Measurements from ENCODE around the gene KCNJ4. TPM values are rescaled to one million over a fixed set of nuclear protein-coding genes. Genes with fewer than 3 reads are reported as not detected.

Gene KCNJ4
- total RNA-seq, 4 donors from 2014 or later: not detected

DNA sequence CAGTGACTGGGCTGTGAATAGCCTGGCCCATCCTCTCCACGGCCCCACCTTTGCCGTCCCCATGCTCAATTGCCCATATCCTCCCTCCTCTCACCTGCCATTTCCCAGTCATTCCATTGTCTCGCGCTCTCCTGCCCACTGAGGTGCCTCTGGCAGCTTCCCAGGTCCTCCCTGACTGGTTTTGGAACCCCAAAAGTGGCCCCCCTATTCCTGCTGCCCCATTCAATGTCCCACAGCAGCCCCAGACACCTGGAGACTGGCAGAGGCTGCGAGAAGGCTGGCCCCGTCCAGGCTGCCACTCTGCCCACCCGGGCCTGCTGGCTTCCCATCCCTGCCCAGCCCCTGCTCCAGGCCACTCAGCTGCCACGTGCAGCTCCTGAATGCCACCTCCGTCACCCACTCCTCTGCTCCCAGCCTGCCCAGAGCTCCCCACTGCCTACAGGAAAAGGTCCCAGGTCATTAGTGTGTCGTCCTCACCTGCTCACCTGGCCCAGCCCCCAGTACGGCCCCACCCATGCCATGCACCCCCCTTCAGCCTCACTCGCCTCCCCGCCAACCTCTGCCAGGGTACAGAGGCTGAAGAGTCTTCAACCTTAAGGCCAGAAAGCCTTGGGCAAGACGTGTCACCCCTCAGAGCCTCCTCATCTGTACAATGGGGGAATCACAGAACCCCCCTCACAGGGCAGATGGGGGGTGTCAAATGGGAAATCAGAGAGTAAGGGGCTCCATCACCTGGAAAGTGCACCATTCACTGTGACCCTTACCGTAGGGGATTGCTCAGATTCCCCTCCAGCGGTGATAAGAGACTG, 37.5 kb downstream of the KCNJ4 start:
- no peak for TF ChIP-seq POLR2AphosphoS5 (IDR thresholded peaks at IDR 0.05)
- no peak for TF ChIP-seq EP300 (IDR thresholded peaks at IDR 0.05; ENCODE audit: low read depth)
- no peak overlapping the region for H3K27ac ChIP-seq
- in situ Hi-C loops (cut with MboI; ENCODE audit: low pct_ligation_motif_present in 1 of 4, low pct_unique_long_range_greater_than_20kb in 1 of 4, low sequenced_read_pairs in 3 of 4) (loop anchor here in 1 of 4 donors (25.0 kb wide), 1 partner anchor 105 kb away; the partner anchor contains the start of gene CSNK1E), intact Hi-C loops (cut with DNase I; ENCODE audit: low total_unique reads) (no loop called here)
- H3K4me3 ChIP-seq: no peak overlapping the region
- no peaks in the 10 kb centered on the region for H3K27me3 ChIP-seq
- peaks cover 8% of the 10 kb centered on the region in 4 donors for H3K4me1 ChIP-seq
- no peak for DNase-seq
- no peaks in the 10 kb centered on the region for H3K9me3 ChIP-seq
- no peaks in the 10 kb centered on the region for H3K36me3 ChIP-seq
- 80 to 81% methylated on average over 1 to 16 of the region's 16 CpGs for WGBS, 2 donors (ENCODE audit: low coverage in 1 of 2)

DNA sequence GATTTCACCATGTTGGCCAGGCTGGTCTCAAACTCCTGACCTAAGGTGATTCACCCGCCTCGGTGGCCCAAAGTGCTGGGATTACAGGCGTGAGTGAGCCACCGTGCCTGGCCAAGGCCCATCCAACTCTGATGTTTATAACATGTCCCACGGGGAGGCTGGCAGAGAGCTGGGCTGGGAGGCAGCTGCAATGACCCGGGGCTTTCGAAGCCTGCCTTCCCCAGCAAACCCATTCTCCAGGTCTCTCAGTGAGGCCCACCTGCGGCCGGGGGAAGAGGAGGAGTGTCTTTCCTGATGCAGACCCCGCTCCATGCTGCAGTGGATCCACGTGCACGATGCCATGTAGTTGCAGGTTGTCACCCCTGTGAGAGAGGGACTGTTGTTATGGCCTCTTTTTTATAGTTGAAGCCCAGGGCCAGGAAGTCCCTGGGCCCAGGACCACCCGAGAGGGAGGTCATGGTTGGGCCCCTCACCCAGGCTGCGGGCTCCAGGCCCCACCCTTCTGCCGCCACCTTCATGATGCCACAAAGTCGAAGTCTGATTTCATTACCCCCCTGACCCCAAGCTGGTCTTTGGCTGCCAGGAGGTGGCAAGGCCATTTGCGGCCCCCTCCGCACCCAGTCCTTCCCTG, 38.3 kb downstream of the KCNJ4 start:
- Histone ChIP-seq H3K27ac (no peak overlapping the region), H3K9me3 (no peaks in the 10 kb centered on the region), H3K27me3 (no peaks in the 10 kb centered on the region), H3K4me1 (peaks cover 8 to 11% (median 10%) of the 10 kb centered on the region in 4 donors), H3K4me3 (no peak overlapping the region), H3K36me3 (no peaks in the 10 kb centered on the region)
- in situ Hi-C loops (cut with MboI; ENCODE audit: low pct_ligation_motif_present in 1 of 4, low pct_unique_long_range_greater_than_20kb in 1 of 4, low sequenced_read_pairs in 3 of 4) (loop anchor here in 1 of 4 donors (25.0 kb wide), 1 partner anchor 104 kb away; the partner anchor contains the start of gene CSNK1E), intact Hi-C loops (cut with DNase I; ENCODE audit: low total_unique reads) (no loop called here)
- DNase-seq: no peak
- TF ChIP-seq, protein P1, sequence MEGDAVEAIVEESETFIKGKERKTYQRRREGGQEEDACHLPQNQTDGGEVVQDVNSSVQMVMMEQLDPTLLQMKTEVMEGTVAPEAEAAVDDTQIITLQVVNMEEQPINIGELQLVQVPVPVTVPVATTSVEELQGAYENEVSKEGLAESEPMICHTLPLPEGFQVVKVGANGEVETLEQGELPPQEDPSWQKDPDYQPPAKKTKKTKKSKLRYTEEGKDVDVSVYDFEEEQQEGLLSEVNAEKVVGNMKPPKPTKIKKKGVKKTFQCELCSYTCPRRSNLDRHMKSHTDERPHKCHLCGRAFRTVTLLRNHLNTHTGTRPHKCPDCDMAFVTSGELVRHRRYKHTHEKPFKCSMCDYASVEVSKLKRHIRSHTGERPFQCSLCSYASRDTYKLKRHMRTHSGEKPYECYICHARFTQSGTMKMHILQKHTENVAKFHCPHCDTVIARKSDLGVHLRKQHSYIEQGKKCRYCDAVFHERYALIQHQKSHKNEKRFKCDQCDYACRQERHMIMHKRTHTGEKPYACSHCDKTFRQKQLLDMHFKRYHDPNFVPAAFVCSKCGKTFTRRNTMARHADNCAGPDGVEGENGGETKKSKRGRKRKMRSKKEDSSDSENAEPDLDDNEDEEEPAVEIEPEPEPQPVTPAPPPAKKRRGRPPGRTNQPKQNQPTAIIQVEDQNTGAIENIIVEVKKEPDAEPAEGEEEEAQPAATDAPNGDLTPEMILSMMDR (IDR thresholded peaks at IDR 0.05): no peak
- TF ChIP-seq EP300 (IDR thresholded peaks at IDR 0.05; ENCODE audit: low read depth): no peak
- TF ChIP-seq POLR2AphosphoS5 (IDR thresholded peaks at IDR 0.05): no peak
- no peak for TF ChIP-seq POLR2A (IDR thresholded peaks at IDR 0.05)
- 91% methylated on average over 18 of the region's 18 CpGs; no CpG with 5 or more reads in 1 of the 2 donors for WGBS, 2 donors (ENCODE audit: low coverage in 1 of 2)

DNA sequence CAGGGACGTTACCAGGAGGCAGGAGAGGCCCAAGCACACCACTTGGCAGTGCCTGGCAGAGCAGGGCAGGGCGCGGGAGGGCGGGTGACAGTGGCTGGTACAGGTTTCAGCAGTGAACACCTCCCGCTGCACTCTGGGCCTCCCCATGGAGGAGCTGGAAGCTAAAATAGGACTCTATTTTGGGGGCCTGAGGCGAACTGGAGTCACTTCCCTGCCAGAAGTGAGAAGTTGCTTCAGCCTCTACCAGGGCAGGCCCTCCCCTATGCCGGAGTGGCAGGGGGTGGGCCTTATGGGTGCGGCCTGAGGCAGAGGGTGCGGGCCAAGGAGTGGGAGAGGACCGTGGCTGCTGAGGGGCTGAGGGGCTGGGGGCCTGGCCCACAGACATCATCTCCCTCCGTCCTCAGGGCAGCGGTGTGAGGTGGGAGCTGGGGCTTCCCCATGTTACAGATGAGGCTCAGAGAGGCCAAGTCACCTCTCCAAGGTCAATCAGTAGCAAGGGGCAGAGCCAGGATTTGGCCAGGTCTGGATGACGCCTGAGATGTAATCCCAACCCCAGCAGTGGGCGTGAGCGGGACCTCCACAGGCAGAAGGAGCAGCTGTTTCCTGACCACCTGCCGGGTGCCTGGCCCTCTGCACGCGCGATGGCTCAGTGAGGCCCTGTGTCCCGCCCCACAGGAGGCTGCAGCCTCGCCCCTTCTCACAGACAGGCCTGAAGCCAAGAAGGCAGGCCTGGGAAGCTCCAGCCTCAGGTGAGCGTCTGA, 39.3 kb downstream of the KCNJ4 start:
- no peaks in the 10 kb centered on the region for H3K36me3 ChIP-seq
- intact Hi-C loops (cut with DNase I; ENCODE audit: low total_unique reads) (no loop called here), in situ Hi-C loops (cut with MboI; ENCODE audit: low pct_ligation_motif_present in 1 of 4, low pct_unique_long_range_greater_than_20kb in 1 of 4, low sequenced_read_pairs in 3 of 4) (loop anchor here in 1 of 4 donors (25.0 kb wide), 1 partner anchor 103 kb away; the partner anchor contains the start of gene CSNK1E)
- no peaks in the 10 kb centered on the region for H3K27me3 ChIP-seq
- no peak overlapping the region for H3K4me3 ChIP-seq
- no peak overlapping the region for H3K27ac ChIP-seq
- H3K4me1 ChIP-seq: peaks cover 8 to 11% (median 10%) of the 10 kb centered on the region in 4 donors
- no peaks in the 10 kb centered on the region for H3K9me3 ChIP-seq
- TF ChIP-seq POLR2AphosphoS5 (IDR thresholded peaks at IDR 0.05): no peak
- TF ChIP-seq, protein P1 (IDR thresholded peaks at IDR 0.05): no peak
- TF ChIP-seq EP300 (IDR thresholded peaks at IDR 0.05; ENCODE audit: low read depth): no peak
- no peak for TF ChIP-seq POLR2A (IDR thresholded peaks at IDR 0.05)
- 64% methylated on average over 22 of the region's 22 CpGs; no CpG with 5 or more reads in 1 of the 2 donors for WGBS, 2 donors (ENCODE audit: low coverage in 1 of 2)
- DNase-seq: no peak

DNA sequence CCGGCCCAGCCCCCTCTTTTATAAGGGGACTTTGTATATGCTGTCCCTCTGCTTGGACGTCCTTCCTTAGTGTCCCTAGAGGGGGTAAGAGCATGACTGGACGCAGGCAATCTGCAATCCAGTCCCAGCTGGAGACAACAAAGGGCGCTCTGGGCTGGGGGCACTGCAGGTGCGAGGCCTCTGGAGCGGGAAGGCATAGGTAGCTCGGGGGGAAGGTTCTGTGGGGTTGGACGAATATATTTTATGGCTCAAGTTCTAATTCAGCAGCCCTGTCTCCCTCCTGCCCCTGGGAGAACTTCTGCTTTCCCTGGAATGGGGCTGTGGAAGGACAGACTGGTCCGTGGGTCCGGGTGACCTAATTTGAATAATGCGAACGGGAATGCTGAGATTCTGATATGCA, 40.0 kb downstream of the KCNJ4 start:
- Histone ChIP-seq H3K4me3 (no peak overlapping the region), H3K4me1 (peaks cover 8 to 11% (median 10%) of the 10 kb centered on the region in 4 donors), H3K27ac (no peak overlapping the region), H3K27me3 (no peaks in the 10 kb centered on the region), H3K36me3 (no peaks in the 10 kb centered on the region), H3K9me3 (no peaks in the 10 kb centered on the region)
- intact Hi-C loops (cut with DNase I; ENCODE audit: low total_unique reads): no loop called here
- no peak for DNase-seq
- no peak for TF ChIP-seq POLR2A (IDR thresholded peaks at IDR 0.05)
- TF ChIP-seq POLR2AphosphoS5 (IDR thresholded peaks at IDR 0.05): no peak
- TF ChIP-seq, protein P1 (IDR thresholded peaks at IDR 0.05): no peak
- TF ChIP-seq EP300 (IDR thresholded peaks at IDR 0.05; ENCODE audit: low read depth): no peak
- WGBS, 2 donors (ENCODE audit: low coverage in 1 of 2): 83% methylated on average over 12 of the region's 12 CpGs; no CpG with 5 or more reads in 1 of the 2 donors
- in situ Hi-C loops (cut with MboI; ENCODE audit: low pct_ligation_motif_present in 1 of 4, low pct_unique_long_range_greater_than_20kb in 1 of 4, low sequenced_read_pairs in 3 of 4): loop anchor here in 1 of 4 donors (25.0 kb wide), 1 partner anchor 103 kb away; the partner anchor contains the start of gene CSNK1E
